HG03064 (cell line): Measurements from ENCODE around the gene ZBED4.
"Not testable (repeated sequence)": the region's sequence is repeated elsewhere in the genome, so short reads cannot be mapped to it uniquely, and the experiment has no call there.

Source experiments
- ATAC-seq: cut with Tn5 transposase; IDR thresholded peaks from one replicate; pipeline ENCODE4 v1.9.1; 2021; ENCODE audit warnings: low read depth; ENCODE audit not compliant: unreplicated experiment

The ZBED4 gene

GRCh38 chr22:49826603-49827270, 26.9 kb upstream of the ZBED4 start:
- ATAC-seq: no peak

GRCh38 chr22:49827271-49827852, 26.3 kb upstream of the ZBED4 start:
- ATAC-seq: no peak

GRCh38 chr22:49827853-49828598, 25.6 kb upstream of the ZBED4 start, which contains the start of gene BRD1:
Gene BRD1, minus strand, starts transcription at chr22:49827873. Its CDS starts 3,556 bp downstream, at chr22:49824317.
- no peak for ATAC-seq

GRCh38 chr22:49828599-49828965, 25.1 kb upstream of the ZBED4 start:
- ATAC-seq: no peak

- no peak for ATAC-seq
These were observed 24.4 kb upstream of the ZBED4 start for GRCh38 chr22:49829044-49829853.

GRCh38 chr22:49833340-49834007, 20.2 kb upstream of the ZBED4 start:
- no peak for ATAC-seq

GRCh38 chr22:49838771-49839717, 14.6 kb upstream of the ZBED4 start:
- ATAC-seq: no peak

GRCh38 chr22:49845241-49845640, 8.4 kb upstream of the ZBED4 start:
- ATAC-seq: no peak

- no peak for ATAC-seq
These were observed 7.8 kb upstream of the ZBED4 start for GRCh38 chr22:49845666-49846459.

GRCh38 chr22:49847751-49848689, 5.6 kb upstream of the ZBED4 start:
- no peak for ATAC-seq

GRCh38 chr22:49848690-49849160, 4.9 kb upstream of the ZBED4 start:
- ATAC-seq: no peak

GRCh38 chr22:49849161-49850020, 4.3 kb upstream of the ZBED4 start:
- no peak for ATAC-seq

GRCh38 chr22:49850021-49850911, 3.4 kb upstream of the ZBED4 start:
- no peak for ATAC-seq

GRCh38 chr22:49850959-49851802, 2.5 kb upstream of the ZBED4 start:
- no peak for ATAC-seq

GRCh38 chr22:49852568-49852897, 1.1 kb upstream of the ZBED4 start:
- not testable (repeated sequence) for ATAC-seq
